NK-92 (cell line): ENCODE measurements around the gene XRRA1.
"Not testable (repeated sequence)": the region's sequence is repeated elsewhere in the genome, so short reads cannot be mapped to it uniquely, and the experiment has no call there.

Source experiments
- DNase-seq: peaks from one replicate; lab custom pipeline; 2025; ENCODE audit not compliant: unreplicated experiment; lab: John Stamatoyannopoulos, UW

XRRA1 gene

DNA sequence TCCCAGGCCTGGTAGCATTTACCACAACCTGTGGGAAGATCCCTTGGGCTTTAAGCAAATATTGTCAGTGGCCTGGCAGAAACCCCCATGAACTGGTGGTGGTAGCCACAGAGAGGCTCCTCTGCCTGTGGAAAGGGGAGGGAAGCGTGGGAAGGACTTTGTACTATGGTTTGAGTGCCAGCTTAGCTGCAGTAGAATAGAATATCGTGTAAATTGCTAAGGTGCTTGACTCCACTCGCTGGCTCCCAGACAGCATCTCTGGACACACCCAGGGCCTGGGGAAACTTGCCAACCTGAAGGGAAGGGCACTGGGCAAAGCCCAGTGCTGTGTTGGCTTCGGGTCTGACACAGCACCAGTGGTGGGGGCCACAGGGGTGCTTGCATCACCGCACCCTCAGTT, 52.6 kb downstream of the XRRA1 start:
- DNase-seq = no peak

- no peak for DNase-seq
These were observed 53.4 kb downstream of the XRRA1 start for GRCh38 chr11:74895340-74896116.

- DNase-seq = not testable (repeated sequence)
These were observed 55.9 kb downstream of the XRRA1 start for GRCh38 chr11:74893015-74893414.

DNA sequence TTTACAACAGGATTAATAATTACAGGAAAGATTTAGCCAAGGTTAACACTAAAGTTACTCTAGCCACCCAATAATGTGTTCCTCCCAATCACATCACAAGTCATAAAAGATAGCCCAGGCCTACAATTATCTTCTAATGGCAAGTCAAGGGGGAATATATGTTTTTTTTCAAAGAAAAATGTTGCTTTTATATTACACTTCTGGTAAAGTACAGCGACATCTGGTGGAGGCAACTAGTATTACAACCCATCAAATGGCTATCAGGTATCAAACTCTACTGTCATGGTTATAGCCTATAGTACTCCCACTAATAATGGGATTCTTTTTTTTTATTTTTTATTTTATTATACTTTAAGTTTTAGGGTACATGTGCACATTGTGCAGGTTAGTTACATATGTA, 71.8 kb downstream of the XRRA1 start:
- no peak for DNase-seq

- DNase-seq = no peak
These were observed 77.9 kb downstream of the XRRA1 start for GRCh38 chr11:74871037-74871436.

DNA sequence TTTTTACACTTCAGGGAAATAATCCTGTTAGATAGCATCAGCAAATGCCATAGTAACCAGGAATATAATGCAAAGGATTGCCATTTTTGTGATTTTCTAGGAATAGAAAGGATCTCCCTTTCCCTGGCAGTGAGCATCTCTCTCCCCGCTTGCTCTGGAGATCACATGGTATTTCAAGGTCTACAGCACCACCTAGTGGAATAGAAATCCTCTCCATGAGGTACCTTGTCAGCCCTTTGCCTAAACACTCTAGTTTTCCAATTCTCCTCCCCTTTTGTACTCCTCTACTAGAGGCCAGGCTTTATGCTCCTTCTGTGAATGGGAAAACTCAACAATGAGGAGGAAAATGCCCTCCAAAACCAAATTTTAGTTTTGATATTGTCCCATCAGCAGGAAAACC, 78.4 kb downstream of the XRRA1 start:
- DNase-seq = no peak

DNA sequence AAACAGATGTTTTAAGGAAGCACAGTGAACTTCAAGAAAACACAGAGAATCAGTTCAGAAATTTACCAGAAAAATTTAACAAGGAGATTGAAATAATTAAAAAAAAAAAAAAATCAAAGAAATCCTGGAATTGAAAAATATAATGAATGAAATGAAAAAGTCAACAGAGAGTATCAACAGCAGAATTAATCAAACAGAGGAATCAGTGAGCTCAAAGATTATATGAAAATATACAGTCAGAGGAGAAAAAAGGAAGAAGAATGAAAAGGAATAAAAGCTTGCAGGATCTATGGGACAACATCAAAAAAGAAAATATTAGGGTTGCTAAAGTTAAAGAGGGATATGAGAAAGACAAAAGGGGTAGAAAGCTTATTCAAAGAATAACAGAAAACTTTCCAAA, 82.3 kb downstream of the XRRA1 start:
- DNase-seq = no peak

- DNase-seq = no peak
These were observed 85.5 kb downstream of the XRRA1 start for GRCh38 chr11:74863410-74863809.

- DNase-seq = no peak
These were observed 88.1 kb downstream of the XRRA1 start for GRCh38 chr11:74860743-74861142.

- DNase-seq = no peak
These were observed 95.7 kb downstream of the XRRA1 start for GRCh38 chr11:74853223-74853622.

DNA sequence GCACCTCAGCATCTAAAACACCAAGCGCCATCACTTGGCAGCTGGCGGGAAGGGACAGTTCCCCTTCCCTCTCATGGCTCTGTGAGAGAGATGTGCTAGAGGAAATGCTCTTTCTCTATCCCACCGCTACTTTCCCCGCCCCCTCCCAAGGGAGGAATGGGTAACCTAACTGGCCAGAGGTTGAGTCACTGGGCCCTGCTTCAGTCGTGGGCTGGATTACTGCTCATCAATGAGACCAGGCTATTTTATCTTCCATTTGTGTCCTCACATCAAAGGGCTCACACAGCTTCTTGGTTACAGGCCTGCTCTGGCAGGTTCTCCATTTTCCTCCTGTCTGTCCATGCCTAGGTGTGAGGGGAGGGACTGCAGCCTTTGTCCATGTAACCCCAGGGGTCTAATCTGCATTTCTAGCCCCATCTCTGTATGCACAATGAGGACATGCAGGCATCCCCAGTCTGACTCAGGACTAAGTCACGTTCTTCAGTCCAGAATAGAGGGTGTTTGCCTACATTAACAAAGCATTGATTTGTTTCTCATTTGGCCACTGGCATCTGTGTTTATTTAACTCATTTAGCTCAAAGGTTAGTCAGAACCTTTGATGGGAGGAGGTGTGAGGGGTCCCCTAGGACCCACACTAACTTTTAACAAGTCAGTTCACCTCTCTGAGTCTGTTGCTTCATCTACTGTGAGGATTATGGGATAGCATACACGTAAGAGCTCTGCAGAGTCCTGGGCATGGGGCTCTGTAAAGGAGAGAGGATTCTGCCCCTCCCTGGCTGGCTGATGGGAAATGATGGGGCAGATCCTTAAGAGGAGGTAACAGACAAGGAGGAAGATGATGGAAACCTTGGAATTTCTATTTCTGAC, 99.1 kb downstream of the XRRA1 start:
- no peak for DNase-seq

GRCh38 chr11:74847895-74848294, 101.0 kb downstream of the XRRA1 start:
- no peak for DNase-seq

GRCh38 chr11:74847395-74847794, 101.5 kb downstream of the XRRA1 start:
- no peak for DNase-seq

- DNase-seq = no peak
These were observed 102.1 kb downstream of the XRRA1 start for GRCh38 chr11:74846770-74847169.

DNA sequence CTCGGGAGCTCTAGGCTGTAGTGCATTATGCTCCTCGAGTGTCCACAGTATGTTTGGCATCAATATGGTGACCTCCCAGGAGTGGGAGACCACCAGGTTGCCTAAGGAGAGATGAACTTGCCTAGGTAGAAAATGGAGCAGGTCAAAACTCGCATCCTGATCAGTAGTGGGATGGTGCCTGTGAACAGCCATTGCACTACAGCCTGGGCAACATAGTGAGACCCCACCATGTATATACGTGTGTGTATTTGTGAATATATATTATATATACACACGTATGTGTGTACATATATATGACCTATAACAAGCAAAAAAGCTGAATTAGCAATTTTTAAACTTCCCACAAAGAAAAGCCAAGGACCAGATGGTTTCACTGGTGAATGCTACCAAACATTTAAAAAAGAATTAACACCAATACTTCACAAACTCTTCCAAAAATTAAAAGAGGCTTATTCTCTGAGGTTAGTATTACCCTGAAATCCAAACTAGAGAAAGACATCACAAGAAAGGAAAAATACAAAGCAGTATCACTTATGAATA, 102.8 kb downstream of the XRRA1 start:
- DNase-seq = no peak

DNA sequence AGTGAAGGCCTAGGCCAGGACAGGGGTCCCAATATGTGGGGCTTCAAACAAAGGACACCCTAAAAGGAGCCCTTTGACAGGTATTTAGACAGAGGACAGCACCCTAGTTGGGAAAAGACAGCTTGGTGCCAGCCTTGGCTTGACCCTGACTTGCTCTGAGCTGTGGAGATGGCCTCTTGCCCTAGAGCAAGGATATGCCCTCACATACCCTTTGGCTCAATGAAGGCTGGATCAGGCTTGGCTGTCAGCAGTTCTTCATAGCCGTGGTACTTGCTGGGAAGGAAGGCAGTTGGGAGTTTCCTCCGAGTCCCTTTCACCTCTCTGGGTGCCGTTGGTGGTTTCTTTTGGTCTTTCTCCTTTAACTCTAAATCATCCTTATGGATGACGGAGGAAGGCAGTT, 104.0 kb downstream of the XRRA1 start:
- DNase-seq = no peak

- DNase-seq = no peak
These were observed 104.8 kb downstream of the XRRA1 start for GRCh38 chr11:74844072-74844471.

DNA sequence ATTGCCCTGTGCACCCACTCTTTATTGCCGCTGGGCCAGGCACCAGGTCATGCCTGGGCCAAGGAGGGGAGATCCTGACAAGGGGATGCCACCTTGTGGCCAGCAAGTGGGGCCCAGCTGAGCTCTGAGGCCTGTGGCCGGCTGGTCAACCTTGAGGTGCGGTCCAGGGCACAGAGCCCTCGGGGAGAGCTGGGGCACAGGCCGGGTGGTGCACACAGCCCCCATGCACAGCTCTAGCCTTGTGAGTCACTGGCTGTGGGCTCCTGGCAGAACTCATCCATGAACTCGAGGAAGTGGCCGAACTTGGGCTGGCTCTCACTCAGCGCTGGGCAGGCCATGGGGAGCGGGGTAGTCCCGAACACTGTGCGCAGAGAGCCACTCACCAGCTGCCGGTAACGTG, 105.9 kb downstream of the XRRA1 start:
- DNase-seq = no peak

GRCh38 chr11:74840486-74840885, 108.4 kb downstream of the XRRA1 start:
- no peak for DNase-seq

GRCh38 chr11:74839971-74840370, 108.9 kb downstream of the XRRA1 start:
- no peak for DNase-seq

- no peak for DNase-seq
These were observed 109.4 kb downstream of the XRRA1 start for GRCh38 chr11:74839446-74839845.

GRCh38 chr11:74838188-74838587, 110.7 kb downstream of the XRRA1 start:
- no peak for DNase-seq
